Natural killer cell treated with Interleukin-12 subunit alpha and Interleukin-12 subunit beta and Interleukin-15 and Interleukin-18, amount 100 ng/mL, for 72 hours (primary cell): ENCODE results near the gene ACKR1. TPM values are rescaled to one million over a fixed set of nuclear protein-coding genes. Genes with fewer than 3 reads are reported as not detected.

Experiments
- ATAC-seq, 2 donors: fragments of 150-1000 bp; cut with Tn5 transposase in 1 of 2; sonication (Bioruptor Pico), chemical (Tn5 transposase) in 1 of 2; 2 replicates each; pipeline ENCODE4 v1.10.0; 2021
- DNase-seq: peaks from one replicate; pipeline ENCODE4 v3.0.0; 2022; ENCODE audit warnings: low spot score
- H3K27ac Mint-ChIP-seq, 2 donors: 1 replicate in 1 of 2; 2 replicates in 1 of 2; pipeline ENCODE4 v1.8.0; 2022; ENCODE audit warnings: mixed read lengths in 2 of 2, mild to moderate bottlenecking in 1 of 2, moderate library complexity in 1 of 2
- H3K27me3 Mint-ChIP-seq, 2 donors: 1 replicate in 1 of 2; 2 replicates in 1 of 2; pipeline ENCODE4 v1.8.0; 2022; ENCODE audit warnings: mixed read lengths in 2 of 2
- H3K36me3 Mint-ChIP-seq: one replicate; pipeline ENCODE4 v1.8.0; 2022; ENCODE audit warnings: mixed read lengths
- H3K4me1 Mint-ChIP-seq, 2 donors: 1 replicate in 1 of 2; 2 replicates in 1 of 2; pipeline ENCODE4 v1.8.0; 2022; ENCODE audit warnings: low read depth in 2 of 2, mixed read lengths in 2 of 2, mild to moderate bottlenecking in 1 of 2
- H3K4me3 Mint-ChIP-seq: one replicate; pipeline ENCODE4 v1.8.0; 2022; ENCODE audit warnings: mixed read lengths
- H3K9me3 Mint-ChIP-seq: 2 replicates; pipeline ENCODE4 v1.8.0; 2022; ENCODE audit warnings: mixed read lengths
- total RNA-seq, 2 donors: library from RNA; stranded (reverse); gene quantifications; one replicate each; pipeline ENCODE4 v1.2.3, GENCODE V29; 2022

Gene ACKR1
- total RNA-seq, 2 donors from 2014 or later: not detected

DNA sequence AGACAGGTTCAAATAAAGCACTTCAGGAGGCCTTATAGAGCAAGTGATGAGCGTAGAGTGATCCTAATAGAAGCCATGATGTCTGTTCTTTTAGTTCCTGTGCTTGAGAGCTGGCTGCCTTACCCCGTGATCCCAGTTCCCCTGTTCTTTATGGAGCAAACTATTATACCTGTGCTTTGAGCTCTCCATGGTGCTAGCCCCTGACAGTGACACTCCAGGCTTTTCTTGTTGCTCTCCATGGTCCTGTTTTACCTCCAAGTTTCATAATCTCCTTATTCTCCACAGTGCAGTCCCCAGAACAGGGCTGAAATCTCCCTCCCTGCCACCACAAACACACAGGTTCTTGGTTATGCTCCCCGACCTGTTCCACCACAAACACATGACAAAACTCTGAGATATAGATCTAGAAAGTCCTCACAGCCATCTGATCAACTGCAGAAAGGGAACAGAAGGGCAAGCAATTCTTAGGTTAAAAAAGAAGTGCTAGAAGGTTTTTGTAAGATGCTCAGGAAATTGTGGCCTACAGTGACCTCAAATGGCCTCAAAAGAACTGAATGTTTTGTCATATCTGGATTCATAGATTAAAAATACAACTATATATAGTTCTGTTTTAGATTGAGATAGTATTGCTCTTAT is 27.3 kb upstream of the ACKR1 start:
- Mint-ChIP-seq H3K27ac (no peak overlapping the region), H3K27me3 (peaks cover 44 to 54% of the 10 kb centered on the region in 2 donors), H3K4me1 (no peaks in the 10 kb centered on the region), H3K9me3 (no peaks in the 10 kb centered on the region), H3K36me3 (no peaks in the 10 kb centered on the region), H3K4me3 (no peak overlapping the region)
- ATAC-seq: peak in 1 of 2 donors; percentile 48
- DNase-seq: no peak

DNA sequence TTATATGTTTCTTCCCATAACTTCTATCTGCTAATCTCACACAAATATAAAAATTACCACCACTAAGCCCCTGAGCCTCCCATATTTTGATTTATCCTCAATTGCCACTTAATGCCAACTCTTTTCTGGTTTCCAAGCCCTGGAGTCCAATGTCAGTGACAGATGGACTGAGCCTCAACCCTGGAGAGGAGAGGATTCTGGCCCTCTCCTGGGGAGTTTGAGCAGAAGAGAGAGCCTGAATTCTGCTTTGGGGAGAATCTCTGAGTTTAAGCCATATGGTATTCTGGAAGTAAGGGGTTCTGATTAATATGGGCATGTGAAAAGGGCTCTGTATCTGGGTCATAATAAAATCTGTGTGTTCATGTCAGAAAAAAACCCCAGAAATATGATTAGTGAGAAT is 24.8 kb upstream of the ACKR1 start:
- Mint-ChIP-seq H3K4me3 (no peak overlapping the region), H3K27me3 (peaks cover 40 to 46% of the 10 kb centered on the region in 2 donors), H3K9me3 (no peaks in the 10 kb centered on the region), H3K36me3 (no peaks in the 10 kb centered on the region), H3K27ac (no peak overlapping the region), H3K4me1 (no peaks in the 10 kb centered on the region)
- DNase-seq: no peak
- no peak for ATAC-seq

DNA sequence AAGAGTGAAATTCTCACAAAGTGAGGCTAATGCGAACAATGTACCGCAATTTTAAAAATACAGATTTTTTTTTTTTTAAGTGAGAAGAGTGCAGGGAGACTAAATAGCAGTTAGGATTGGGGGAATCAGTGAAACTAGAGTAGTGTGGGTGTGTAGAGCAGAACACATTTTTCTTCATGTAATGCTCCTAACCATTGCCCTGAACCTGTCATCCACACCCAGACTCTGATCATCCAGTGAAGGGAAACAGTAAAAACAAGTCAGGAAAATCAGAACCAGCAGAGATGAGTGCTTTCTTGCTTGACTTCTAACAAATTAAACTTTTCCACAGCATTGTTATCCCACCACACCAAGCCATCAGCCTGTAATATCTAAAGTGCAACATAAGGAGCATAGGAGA is 24.2 kb upstream of the ACKR1 start:
- Mint-ChIP-seq H3K9me3 (no peaks in the 10 kb centered on the region), H3K36me3 (no peaks in the 10 kb centered on the region), H3K4me3 (no peak overlapping the region), H3K27ac (no peak overlapping the region), H3K27me3 (peaks cover 36 to 41% of the 10 kb centered on the region in 2 donors), H3K4me1 (no peaks in the 10 kb centered on the region)
- no peak for ATAC-seq
- DNase-seq: no peak

DNA sequence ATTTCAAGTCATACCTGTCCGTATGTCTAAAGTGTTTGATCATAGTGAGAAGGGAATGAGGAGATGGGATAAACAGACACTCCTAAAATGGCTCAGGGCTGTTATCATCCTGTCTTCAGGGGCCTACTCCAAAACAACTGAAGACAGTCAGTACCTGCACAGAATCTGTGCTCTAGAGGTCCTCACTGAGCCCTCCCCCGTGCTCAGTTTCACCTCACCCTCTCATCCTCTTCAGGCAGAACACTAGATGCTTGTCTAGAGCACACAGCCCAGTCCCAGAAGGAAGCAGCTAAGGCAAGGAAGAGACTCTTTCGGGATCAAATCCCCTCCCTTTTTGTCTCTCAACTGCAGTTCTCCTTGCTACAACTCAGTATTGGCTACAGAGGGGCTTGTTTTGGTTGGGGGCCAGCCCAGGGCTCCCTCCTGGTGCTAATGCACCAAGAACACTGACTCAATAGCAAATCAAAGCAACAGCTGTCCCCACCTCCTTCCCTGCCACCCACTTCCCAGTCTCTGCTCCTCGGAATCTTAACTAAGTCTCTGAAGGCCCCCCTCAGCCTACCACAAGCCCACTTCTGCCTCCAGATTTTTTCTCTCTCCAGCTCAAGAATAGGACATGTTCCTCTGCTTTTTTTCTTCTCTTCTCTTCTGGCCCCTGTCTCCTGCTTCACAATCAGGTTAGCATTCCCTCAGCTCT is 23.2 kb upstream of the ACKR1 start:
- Mint-ChIP-seq H3K36me3 (no peaks in the 10 kb centered on the region), H3K4me3 (no peak overlapping the region), H3K27ac (no peak overlapping the region), H3K9me3 (no peaks in the 10 kb centered on the region), H3K27me3 (peaks cover 40 to 49% of the 10 kb centered on the region in 2 donors), H3K4me1 (no peaks in the 10 kb centered on the region)
- ATAC-seq: no peak
- no peak for DNase-seq

DNA sequence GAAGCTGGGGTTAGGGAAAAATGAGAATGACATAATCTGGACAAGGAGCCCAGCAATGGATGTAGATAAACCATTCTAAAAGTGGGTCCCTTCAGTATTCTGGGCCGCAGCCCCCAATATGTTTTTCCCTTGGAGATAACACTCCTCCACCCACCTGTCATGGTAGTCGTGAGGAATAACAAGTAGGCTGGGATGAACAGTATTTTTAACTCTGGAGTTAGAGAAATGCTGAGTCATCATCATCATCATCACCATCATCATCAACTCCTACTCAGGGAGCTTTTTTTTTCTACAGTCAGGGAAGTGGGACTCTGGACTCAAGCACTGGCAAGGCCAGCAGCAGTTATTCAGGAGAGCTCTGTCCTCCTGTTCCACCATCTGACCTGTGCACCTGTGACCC is 20.5 kb upstream of the ACKR1 start:
- Mint-ChIP-seq H3K36me3 (no peaks in the 10 kb centered on the region), H3K27me3 (peaks cover 59 to 74% of the 10 kb centered on the region in 2 donors), H3K27ac (no peak overlapping the region), H3K4me3 (no peak overlapping the region), H3K4me1 (no peaks in the 10 kb centered on the region), H3K9me3 (no peaks in the 10 kb centered on the region)
- DNase-seq (no peak), ATAC-seq (no peak)

DNA sequence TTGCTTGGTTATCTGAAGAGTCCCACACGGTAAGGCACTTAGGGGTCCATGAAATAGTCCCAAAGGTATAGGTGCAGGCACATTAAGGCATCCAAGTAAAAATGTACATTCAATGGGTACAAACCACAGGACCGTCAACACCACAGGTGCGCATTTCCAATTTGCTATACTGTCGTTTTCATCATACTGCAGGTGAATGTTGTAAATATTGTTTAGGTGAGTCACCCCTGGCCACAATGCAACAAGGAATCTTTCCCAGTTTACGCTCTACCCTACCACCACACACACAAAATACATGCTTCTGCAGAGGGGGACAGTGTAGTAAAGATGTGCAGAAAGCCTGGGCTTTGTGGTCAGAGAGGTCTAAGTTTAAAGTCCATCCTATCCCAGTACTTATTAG is 19.6 kb upstream of the ACKR1 start:
- Mint-ChIP-seq H3K36me3 (no peaks in the 10 kb centered on the region), H3K4me3 (no peak overlapping the region), H3K4me1 (no peaks in the 10 kb centered on the region), H3K27ac (no peak overlapping the region), H3K27me3 (peaks cover 59 to 75% of the 10 kb centered on the region in 2 donors), H3K9me3 (no peaks in the 10 kb centered on the region)
- ATAC-seq: no peak
- no peak for DNase-seq

DNA sequence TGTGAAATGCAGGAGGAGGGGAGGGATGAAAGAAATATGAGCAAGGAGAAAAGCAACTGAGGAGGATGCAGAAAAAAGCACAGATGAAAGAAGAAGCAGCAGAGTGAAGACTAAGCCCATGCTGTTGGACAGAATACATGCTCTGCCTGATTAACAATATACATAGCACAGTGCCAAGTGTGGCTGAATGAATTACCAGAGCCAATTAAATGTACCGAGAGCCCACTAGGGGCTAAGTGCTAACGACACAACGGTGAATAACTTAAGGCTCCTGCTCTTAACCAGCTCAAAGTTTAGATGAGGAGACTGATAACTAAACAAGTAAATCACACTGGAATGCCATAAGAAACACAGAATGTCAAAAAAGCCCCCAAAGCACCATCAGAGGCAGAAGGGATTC is 17.6 kb upstream of the ACKR1 start:
- Mint-ChIP-seq H3K4me3 (no peak overlapping the region), H3K27ac (no peak overlapping the region), H3K9me3 (no peaks in the 10 kb centered on the region), H3K36me3 (no peaks in the 10 kb centered on the region), H3K4me1 (no peaks in the 10 kb centered on the region), H3K27me3 (peaks cover 55 to 75% of the 10 kb centered on the region in 2 donors)
- ATAC-seq: no peak
- DNase-seq: no peak

DNA sequence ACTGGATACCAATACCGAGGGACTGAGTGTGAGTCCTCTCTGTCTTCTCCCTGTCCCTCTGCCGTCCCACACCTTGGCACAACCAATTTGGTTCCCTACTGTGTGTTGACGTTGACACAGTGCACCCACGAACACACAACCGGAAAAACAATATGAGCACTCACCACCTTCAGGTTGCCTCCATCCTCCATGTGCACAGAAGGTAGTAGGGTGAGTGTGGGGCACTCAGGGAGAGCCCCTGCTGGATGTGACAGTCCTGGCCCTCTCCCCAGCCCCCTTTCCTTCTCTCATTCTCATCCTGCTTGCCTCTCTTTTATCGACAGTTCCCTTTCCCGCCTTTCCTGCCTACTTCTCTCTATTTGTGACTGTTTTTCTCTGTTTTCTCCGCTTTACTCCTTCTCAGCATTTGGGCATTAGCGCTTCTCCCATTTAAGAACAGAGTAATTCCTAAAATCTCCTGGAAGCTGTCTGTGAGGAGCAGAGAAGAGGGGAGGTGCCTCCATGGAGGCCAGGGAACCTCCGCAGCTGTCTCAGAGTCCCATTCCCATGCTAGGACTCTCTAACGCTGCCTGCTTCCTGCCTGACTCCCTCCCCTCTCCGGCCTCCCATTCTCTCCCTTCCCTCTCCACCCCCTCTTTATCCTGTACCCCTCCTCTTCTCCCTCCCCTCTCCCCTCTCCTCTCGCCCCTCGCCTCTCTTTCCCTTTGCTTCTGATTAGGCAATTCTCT is 16.9 kb upstream of the ACKR1 start:
- no peaks in the 10 kb centered on the region for H3K36me3 Mint-ChIP-seq
- peaks cover 56 to 74% of the 10 kb centered on the region in 2 donors for H3K27me3 Mint-ChIP-seq
- no peaks in the 10 kb centered on the region for H3K4me1 Mint-ChIP-seq
- H3K4me3 Mint-ChIP-seq: no peak overlapping the region
- DNase-seq: no peak
- no peaks in the 10 kb centered on the region for H3K9me3 Mint-ChIP-seq
- ATAC-seq: no peak
- no peak overlapping the region for H3K27ac Mint-ChIP-seq

DNA sequence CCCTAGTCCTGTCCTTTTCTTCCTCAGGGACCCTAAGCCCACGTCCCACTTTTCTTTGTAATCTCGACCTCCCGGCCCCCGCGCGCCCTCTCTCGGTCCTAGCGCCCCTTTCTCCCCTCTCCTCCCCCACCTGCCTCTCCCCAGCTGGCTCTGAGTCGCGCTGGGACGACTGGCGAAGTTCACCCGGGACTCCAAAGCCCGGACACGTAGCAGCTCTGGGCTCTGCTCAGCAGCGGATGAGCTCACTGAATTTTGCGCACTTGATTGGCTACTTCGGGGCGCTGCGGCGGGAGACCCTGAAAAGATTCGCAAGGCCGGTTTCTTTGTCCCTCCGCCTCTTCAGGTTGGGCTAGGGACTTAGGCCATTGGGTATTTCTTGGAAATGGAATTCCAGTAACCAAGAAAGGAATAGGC is 16.3 kb upstream of the ACKR1 start:
- no peak overlapping the region for H3K4me3 Mint-ChIP-seq
- ATAC-seq (peak in 1 of 2 donors; percentile 51), DNase-seq (no peak)
- no peak overlapping the region for H3K27ac Mint-ChIP-seq
- H3K4me1 Mint-ChIP-seq: no peaks in the 10 kb centered on the region
- no peaks in the 10 kb centered on the region for H3K9me3 Mint-ChIP-seq
- peaks cover 55 to 73% of the 10 kb centered on the region in 2 donors for H3K27me3 Mint-ChIP-seq
- H3K36me3 Mint-ChIP-seq: no peaks in the 10 kb centered on the region

DNA sequence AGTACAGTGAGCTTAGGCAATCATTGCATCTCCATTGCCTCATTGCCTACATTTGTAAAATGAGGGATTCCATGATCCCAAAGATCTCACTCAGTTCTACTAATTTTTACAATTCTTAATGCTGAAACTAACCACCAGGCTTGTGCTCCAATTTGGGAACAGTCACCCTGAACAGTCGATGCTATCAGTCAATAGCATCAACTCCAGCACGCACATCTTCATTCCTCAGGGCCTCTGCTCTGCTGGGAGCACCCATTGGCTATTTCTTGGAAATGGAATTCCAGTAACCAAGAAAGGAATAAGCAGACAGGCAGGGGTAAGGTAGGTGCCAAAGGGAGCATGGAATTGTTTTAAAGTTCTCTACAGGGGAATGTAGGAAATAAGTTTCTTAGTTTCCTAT is 14.2 kb upstream of the ACKR1 start:
- no peak for DNase-seq
- Mint-ChIP-seq H3K4me1 (no peaks in the 10 kb centered on the region), H3K9me3 (no peaks in the 10 kb centered on the region), H3K27ac (no peak overlapping the region), H3K27me3 (peaks cover 52 to 67% of the 10 kb centered on the region in 2 donors), H3K36me3 (no peaks in the 10 kb centered on the region), H3K4me3 (no peak overlapping the region)
- ATAC-seq: no peak

DNA sequence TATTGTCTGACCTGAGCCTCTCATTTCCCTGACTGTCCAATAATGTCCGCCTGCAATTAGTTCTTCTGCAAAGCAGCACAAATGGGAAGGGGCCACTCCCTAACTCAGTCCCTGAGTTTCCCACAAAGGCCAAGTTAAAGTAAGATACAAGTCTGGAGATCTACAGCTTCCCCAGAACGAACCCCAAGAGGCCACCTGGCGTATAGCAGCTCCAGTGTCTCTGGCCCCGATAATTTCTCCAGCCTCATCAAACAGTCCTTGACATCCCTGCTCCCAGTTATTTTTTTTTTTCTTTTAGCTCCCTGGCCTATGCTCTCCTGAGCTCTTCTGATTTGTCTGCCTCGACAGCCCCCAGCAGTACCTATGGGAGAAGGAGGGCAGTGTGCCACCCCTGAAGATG is 8.1 kb upstream of the ACKR1 start:
- ATAC-seq (no peak), DNase-seq (no peak)
- Mint-ChIP-seq H3K36me3 (no peaks in the 10 kb centered on the region), H3K4me3 (no peak overlapping the region), H3K27me3 (peaks cover 30 to 49% of the 10 kb centered on the region in 2 donors), H3K27ac (no peak overlapping the region), H3K9me3 (no peaks in the 10 kb centered on the region), H3K4me1 (peaks cover 4 to 11% of the 10 kb centered on the region in 2 donors)

DNA sequence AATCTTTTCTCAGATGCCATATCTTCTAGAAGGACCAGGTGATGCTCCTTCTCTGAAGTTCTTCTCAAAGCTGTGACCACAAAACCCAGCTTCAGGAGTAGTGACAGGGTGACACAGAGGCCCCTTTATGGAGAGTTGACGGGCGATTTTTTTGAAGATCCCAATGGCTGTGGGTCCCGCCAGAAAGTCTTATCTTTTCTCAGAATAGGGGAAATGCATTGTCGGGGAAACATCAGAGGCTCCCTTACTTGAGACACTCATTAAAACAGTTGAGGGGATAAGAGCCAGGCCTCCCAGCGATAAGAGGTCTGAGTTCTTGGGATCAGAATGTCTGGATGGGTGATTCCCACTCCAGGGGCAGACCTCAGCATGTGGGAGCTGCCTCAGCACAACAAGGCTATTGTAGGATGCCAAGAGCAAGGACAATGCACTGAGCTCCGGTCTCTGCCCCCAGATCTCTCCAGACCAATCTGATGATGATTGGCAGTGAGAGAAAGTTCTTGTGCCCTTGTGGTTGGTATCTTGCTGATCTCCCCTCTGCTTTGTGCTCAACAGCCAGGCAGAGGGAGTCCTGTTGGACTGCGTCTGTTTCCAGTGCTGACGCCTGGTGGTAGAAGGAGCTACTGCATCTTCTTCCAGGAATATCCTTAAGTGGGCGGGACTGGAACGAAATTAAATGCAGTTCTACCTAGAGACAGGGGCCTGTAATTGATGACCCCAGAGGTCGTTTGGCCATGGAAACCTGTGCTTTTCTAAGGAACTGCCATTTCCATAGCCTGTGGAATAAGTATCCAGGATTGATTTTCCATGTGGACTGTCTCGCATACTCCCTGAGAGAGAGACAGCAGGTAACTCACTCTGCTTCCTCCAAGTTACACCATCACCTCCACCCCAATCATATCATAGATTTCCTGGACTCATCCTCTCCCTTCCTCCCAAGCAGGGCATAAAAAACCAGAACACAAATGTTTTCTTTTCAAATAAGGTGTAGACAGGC is 6.8 kb upstream of the ACKR1 start:
- ATAC-seq: peak; percentile 41 to 60
- Mint-ChIP-seq H3K36me3 (no peaks in the 10 kb centered on the region), H3K27ac (no peak overlapping the region), H3K9me3 (no peaks in the 10 kb centered on the region), H3K27me3 (peaks cover 35 to 53% of the 10 kb centered on the region in 2 donors), H3K4me1 (peaks cover 4 to 11% of the 10 kb centered on the region in 2 donors), H3K4me3 (no peak overlapping the region)
- DNase-seq: no peak

DNA sequence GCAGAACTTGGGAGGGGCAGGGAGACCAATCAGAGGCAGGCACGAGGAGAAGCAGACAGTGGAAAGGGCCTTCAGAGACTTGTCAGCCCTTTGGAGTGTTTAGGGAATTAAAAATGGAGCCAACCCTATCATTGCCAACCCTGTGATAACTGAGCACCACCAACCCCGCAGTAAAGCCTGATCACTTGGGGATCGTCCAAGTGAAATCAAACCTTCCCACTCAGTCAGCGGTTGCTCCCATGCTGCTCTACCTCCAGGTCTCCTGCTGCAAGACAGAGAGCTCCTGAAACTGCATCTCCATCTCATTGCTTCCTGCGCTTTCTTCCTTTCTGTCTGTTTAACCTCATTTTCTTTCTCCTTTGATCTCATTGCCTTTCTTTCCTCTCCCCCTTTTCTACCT is 4.8 kb upstream of the ACKR1 start:
- Mint-ChIP-seq H3K4me1 (peaks cover 4 to 11% of the 10 kb centered on the region in 2 donors), H3K27ac (no peak overlapping the region), H3K27me3 (peaks cover 39 to 58% of the 10 kb centered on the region in 2 donors), H3K4me3 (no peak overlapping the region), H3K36me3 (no peaks in the 10 kb centered on the region), H3K9me3 (no peaks in the 10 kb centered on the region)
- ATAC-seq (no peak), DNase-seq (no peak)
